Measurements from ENCODE around the gene CLIC3. TPM values are rescaled to one million over a fixed set of nuclear protein-coding genes. Genes with fewer than 3 reads are reported as not detected.

CLIC3 gene
- total RNA-seq, 2 experiments from 2014 or later: not detected

GRCh38 chr9:136947028-136947891 is 49.1 kb downstream of the CLIC3 start:
- peaks cover 10% of the 10 kb centered on the region for H3K36me3 ChIP-seq (ENCODE audit: insufficient read depth, low read length)
- no peak overlapping the region for H3K4me2 ChIP-seq (ENCODE audit: low read length)
- H2AFZ ChIP-seq (ENCODE audit: low read length): no peak overlapping the region
- TF ChIP-seq CTCF (conservative IDR thresholded peaks at IDR 0.05; ENCODE audit: low read length) (no peak), EZH2phosphoT487 (IDR thresholded peaks at IDR 0.05; ENCODE audit: borderline replicate concordance, low read depth, low read length) (no peak)
- peaks cover 36% of the 10 kb centered on the region for H3K4me1 ChIP-seq (ENCODE audit: insufficient read depth, low read length, poor library complexity, severe bottlenecking)
- no peaks in the 10 kb centered on the region for H4K20me1 ChIP-seq (ENCODE audit: insufficient read depth, low read length)
- no peaks in the 10 kb centered on the region for H3K9me2 ChIP-seq (ENCODE audit: insufficient read depth, low read length)
- no peak overlapping the region for H3K27ac ChIP-seq (ENCODE audit: low read depth, low read length, poor library complexity, severe bottlenecking)
- ChIA-PET CTCF (ENCODE audit: unreplicated experiment) (interaction anchor here (0.6 to 1.9 kb wide), 3 partner anchors 82 to 288 kb away, joined by 3 to 8 read pairs (median 3); no protein-coding TSS in a partner anchor), POLR2A (interaction anchor here (1.3 to 1.9 kb wide), 2 partner anchors 87 to 157 kb away, joined by 3 to 4 read pairs; partner anchors contain the start of gene TMEM141)
- no peak for DNase-seq (ENCODE audit: low spot score)
- no peaks in the 10 kb centered on the region for H3K9me3 ChIP-seq (ENCODE audit: low read length)
- H3K4me3 ChIP-seq (ENCODE audit: low read depth, low read length, poor library complexity, severe bottlenecking): no peak overlapping the region
- peaks cover 10% of the 10 kb centered on the region; the same call in 1 of the 2 replicates for H3K79me2 ChIP-seq (ENCODE audit: insufficient read depth, low read depth, low read length)
- no TSS peak for BruUV-seq (replicated peaks)
- intact Hi-C loops (cut with micrococcal nuclease; ENCODE audit: unreplicated experiment): no loop called here

DNA sequence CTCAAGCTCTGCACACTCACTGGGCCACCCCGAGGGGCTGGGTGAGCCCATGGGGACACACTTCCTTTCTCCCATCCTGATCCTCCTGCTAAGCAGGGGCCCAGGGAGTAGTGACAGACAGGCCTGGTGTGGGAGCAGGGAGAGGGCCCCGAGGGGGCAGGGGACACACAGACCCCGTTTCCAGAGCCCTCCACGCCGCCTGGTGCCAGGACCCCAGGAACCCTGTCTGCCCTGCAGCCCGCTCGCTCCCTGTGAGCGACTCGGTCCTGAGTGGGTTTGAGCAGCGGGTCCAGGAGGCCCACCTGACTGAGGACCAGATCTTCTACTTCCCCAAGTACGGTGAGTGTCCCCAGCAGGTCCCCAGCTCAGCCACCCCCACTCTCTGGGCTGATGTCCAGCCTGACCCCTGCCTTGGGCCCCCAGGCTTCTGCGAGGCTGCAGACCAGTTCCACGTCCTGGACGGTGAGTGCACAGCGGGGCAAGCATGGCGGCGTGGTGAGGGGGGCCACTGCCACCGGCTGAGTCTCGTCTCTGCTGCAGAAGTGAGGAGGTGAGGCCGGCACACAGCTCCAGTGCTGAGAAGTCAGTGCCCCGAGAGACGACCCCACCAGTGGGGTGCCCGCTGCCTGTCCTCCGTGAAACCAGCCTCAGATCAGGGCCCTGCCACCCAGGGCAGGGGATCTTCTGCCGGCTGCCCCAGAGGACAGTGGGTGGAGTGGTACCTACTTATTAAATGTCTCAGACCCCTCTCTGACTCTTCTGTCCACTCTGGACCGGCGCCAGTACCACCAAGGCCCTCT is 49.9 kb downstream of the CLIC3 start:
- POLR2A ChIA-PET: no interaction called here
- TF ChIP-seq EZH2phosphoT487 (IDR thresholded peaks at IDR 0.05; ENCODE audit: borderline replicate concordance, low read depth, low read length) (no peak), CTCF (conservative IDR thresholded peaks at IDR 0.05; ENCODE audit: low read length) (no peak)

More for the DNA sequence above, 49.9 kb downstream of the CLIC3 start:
- Histone ChIP-seq H3K79me2 (ENCODE audit: insufficient read depth, low read depth, low read length) (peaks cover 10% of the 10 kb centered on the region; the same call in 1 of the 2 replicates), H3K4me2 (ENCODE audit: low read length) (no peak overlapping the region), H2AFZ (ENCODE audit: low read length) (no peak overlapping the region), H3K9me2 (ENCODE audit: insufficient read depth, low read length) (no peaks in the 10 kb centered on the region), H3K27ac (ENCODE audit: low read depth, low read length, poor library complexity, severe bottlenecking) (no peak overlapping the region), H3K36me3 (ENCODE audit: insufficient read depth, low read length) (peaks cover 18% of the 10 kb centered on the region), H4K20me1 (ENCODE audit: insufficient read depth, low read length) (no peaks in the 10 kb centered on the region), H3K4me3 (ENCODE audit: low read depth, low read length, poor library complexity, severe bottlenecking) (no peak overlapping the region), H3K4me1 (ENCODE audit: insufficient read depth, low read length, poor library complexity, severe bottlenecking) (peaks cover 36% of the 10 kb centered on the region), H3K9me3 (ENCODE audit: low read length) (no peaks in the 10 kb centered on the region)
- CTCF ChIA-PET (ENCODE audit: unreplicated experiment): no interaction called here
- BruUV-seq (replicated peaks): no TSS peak
- intact Hi-C loops (cut with micrococcal nuclease; ENCODE audit: unreplicated experiment): no loop called here
- no peak for DNase-seq (ENCODE audit: low spot score)
